Activated T-helper 1 cell treated with anti-CD3 and anti-CD28 coated beads, Interleukin-12 subunit alpha, Interleukin-12 subunit beta, Interleukin-2, Interleukin-4 antibody, amounts not matched to agents 30 ng/mL and 10 ng/mL and 1 ng/mL, durations not matched to agents 14 hours and 24 hours and 36 hours (primary cell): ENCODE data around the gene SLC38A3. TPM values are rescaled to one million over a fixed set of nuclear protein-coding genes. Genes with fewer than 3 reads are reported as not detected.
"Not testable (repeated sequence)": the region's sequence is repeated elsewhere in the genome, so short reads cannot be mapped to it uniquely, and the experiment has no call there.

Source experiments
- DNase-seq: peaks from one replicate; pipeline ENCODE4 v3.0.0; 2021; ENCODE audit warnings: low spot score
- H3K27ac Mint-ChIP-seq: one replicate; pipeline ENCODE4 v1.8.0; 2021; ENCODE audit warnings: mild to moderate bottlenecking, mixed read lengths
- H3K27me3 Mint-ChIP-seq: one replicate; pipeline ENCODE4 v1.8.0; 2022; ENCODE audit warnings: mild to moderate bottlenecking, moderate library complexity, mixed read lengths; ENCODE audit not compliant: insufficient read depth
- H3K36me3 Mint-ChIP-seq: one replicate; pipeline ENCODE4 v1.8.0; 2021; ENCODE audit warnings: low read depth, mixed read lengths
- H3K4me1 Mint-ChIP-seq: one replicate; pipeline ENCODE4 v1.8.0; 2021; ENCODE audit warnings: low read depth, mixed read lengths
- H3K4me3 Mint-ChIP-seq: one replicate; pipeline ENCODE4 v1.8.0; 2021; ENCODE audit warnings: mild to moderate bottlenecking, moderate library complexity, mixed read lengths
- H3K9me3 Mint-ChIP-seq: one replicate; pipeline ENCODE4 v1.8.0; 2021; ENCODE audit warnings: mixed read lengths
- intact Hi-C: fragments of 100-400 bp; cut with micrococcal nuclease; formaldehyde crosslinking; loops from one replicate; pipeline ENCODE4 v1.15.1; 2024
- total RNA-seq: library from RNA; stranded (reverse); gene quantifications from 2 replicates; pipeline ENCODE4 v1.2.3, GENCODE V29; 2022

SLC38A3 gene
- total RNA-seq, 1 donor from 2014 or later: not detected

- no peak for DNase-seq
- intact Hi-C loops: no loop called here
- Mint-ChIP-seq H3K9me3 (no peaks in the 10 kb centered on the region), H3K4me1 (no peaks in the 10 kb centered on the region), H3K27me3 (peaks cover 30% of the 10 kb centered on the region), H3K36me3 (no peaks in the 10 kb centered on the region), H3K4me3 (no peak overlapping the region), H3K27ac (no peak overlapping the region)
Measured at GRCh38 chr3:50202353-50203112, 2.5 kb upstream of the SLC38A3 start.

- Mint-ChIP-seq H3K27me3 (peaks cover 33% of the 10 kb centered on the region), H3K9me3 (no peaks in the 10 kb centered on the region)
- intact Hi-C loops: no loop called here
Measured at GRCh38 chr3:50203113-50203808, 1.8 kb upstream of the SLC38A3 start.

GRCh38 chr3:50203809-50204803, 965 bp upstream of the SLC38A3 start:
- intact Hi-C loops: no loop called here
- DNase-seq: no peak
- Mint-ChIP-seq H3K27me3 (peaks cover 35% of the 10 kb centered on the region), H3K9me3 (no peaks in the 10 kb centered on the region), H3K4me3 (no peak overlapping the region), H3K36me3 (no peaks in the 10 kb centered on the region), H3K4me1 (no peaks in the 10 kb centered on the region), H3K27ac (no peak overlapping the region)

More at GRCh38 chr3:50203113-50203808, 1.8 kb upstream of the SLC38A3 start:
- Mint-ChIP-seq H3K27ac (no peak overlapping the region), H3K36me3 (no peaks in the 10 kb centered on the region), H3K4me1 (no peaks in the 10 kb centered on the region), H3K4me3 (no peak overlapping the region)
- DNase-seq: no peak

- Mint-ChIP-seq H3K27ac (no peak overlapping the region), H3K4me3 (no peak overlapping the region), H3K4me1 (no peaks in the 10 kb centered on the region), H3K36me3 (no peaks in the 10 kb centered on the region), H3K9me3 (no peaks in the 10 kb centered on the region), H3K27me3 (peaks cover 44% of the 10 kb centered on the region)
- no peak for DNase-seq
- intact Hi-C loops: no loop called here
Measured at GRCh38 chr3:50205413-50206276, 574 bp downstream of the SLC38A3 start.

DNA sequence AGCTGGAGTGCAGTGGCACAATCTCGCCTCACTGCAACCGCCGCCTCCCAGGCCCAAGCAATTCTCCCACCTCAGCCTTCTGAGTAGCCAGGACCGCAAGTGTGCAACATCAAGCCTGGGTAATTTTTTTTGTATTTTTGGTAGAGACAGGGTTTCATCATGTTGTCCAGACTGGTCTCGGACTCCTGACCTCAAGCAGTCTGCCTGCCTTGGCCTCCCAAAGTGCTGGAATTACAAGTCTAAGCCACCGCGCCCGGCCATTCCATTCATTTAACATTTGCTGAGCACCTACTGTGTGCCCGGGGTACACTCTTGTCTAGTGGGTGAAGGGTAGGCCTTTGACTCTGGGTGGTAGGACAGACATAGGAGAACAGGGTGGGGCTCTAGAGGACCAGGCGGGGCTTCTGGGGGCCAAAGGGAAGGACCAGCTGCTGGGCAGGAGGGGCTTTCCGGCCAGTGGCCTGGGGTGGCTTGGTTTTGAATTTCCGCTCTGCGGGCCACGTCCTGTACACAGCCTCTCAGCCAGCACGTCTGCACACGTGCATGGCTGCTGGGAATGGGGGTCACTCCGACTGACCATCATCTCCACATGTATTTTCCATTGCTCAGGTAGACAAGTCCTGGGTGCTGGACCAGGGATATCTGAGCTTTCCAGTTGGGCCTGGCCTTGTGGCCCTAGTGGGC, 2.4 kb downstream of the SLC38A3 start:
- intact Hi-C loops: no loop called here
- peaks cover 4% of the 10 kb centered on the region for H3K4me1 Mint-ChIP-seq
- DNase-seq: no peak
- H3K4me3 Mint-ChIP-seq: no peak overlapping the region
- H3K36me3 Mint-ChIP-seq: no peaks in the 10 kb centered on the region
- H3K9me3 Mint-ChIP-seq: no peaks in the 10 kb centered on the region
- peaks cover 40% of the 10 kb centered on the region for H3K27me3 Mint-ChIP-seq
- H3K27ac Mint-ChIP-seq: no peak overlapping the region

- DNase-seq: no peak
Measured at GRCh38 chr3:50208677-50209344, 3.7 kb downstream of the SLC38A3 start.

GRCh38 chr3:50210176-50210509, 5.1 kb downstream of the SLC38A3 start:
- no peaks in the 10 kb centered on the region for H3K9me3 Mint-ChIP-seq
- no peak overlapping the region for H3K4me3 Mint-ChIP-seq
- peaks cover 31% of the 10 kb centered on the region for H3K27me3 Mint-ChIP-seq
- no peaks in the 10 kb centered on the region for H3K36me3 Mint-ChIP-seq
- intact Hi-C loops: loop anchor here (1.0 kb wide), 1 partner anchor 12 kb away; no protein-coding TSS in a partner anchor
- DNase-seq: no peak
- peaks cover 4% of the 10 kb centered on the region for H3K4me1 Mint-ChIP-seq
- H3K27ac Mint-ChIP-seq: no peak overlapping the region

More at GRCh38 chr3:50208677-50209344, 3.7 kb downstream of the SLC38A3 start:
- no peaks in the 10 kb centered on the region for H3K36me3 Mint-ChIP-seq
- intact Hi-C loops: no loop called here
- no peak overlapping the region for H3K4me3 Mint-ChIP-seq
- H3K27ac Mint-ChIP-seq: no peak overlapping the region
- H3K27me3 Mint-ChIP-seq: peaks cover 34% of the 10 kb centered on the region
- H3K4me1 Mint-ChIP-seq: peaks cover 4% of the 10 kb centered on the region
- H3K9me3 Mint-ChIP-seq: no peaks in the 10 kb centered on the region

DNA sequence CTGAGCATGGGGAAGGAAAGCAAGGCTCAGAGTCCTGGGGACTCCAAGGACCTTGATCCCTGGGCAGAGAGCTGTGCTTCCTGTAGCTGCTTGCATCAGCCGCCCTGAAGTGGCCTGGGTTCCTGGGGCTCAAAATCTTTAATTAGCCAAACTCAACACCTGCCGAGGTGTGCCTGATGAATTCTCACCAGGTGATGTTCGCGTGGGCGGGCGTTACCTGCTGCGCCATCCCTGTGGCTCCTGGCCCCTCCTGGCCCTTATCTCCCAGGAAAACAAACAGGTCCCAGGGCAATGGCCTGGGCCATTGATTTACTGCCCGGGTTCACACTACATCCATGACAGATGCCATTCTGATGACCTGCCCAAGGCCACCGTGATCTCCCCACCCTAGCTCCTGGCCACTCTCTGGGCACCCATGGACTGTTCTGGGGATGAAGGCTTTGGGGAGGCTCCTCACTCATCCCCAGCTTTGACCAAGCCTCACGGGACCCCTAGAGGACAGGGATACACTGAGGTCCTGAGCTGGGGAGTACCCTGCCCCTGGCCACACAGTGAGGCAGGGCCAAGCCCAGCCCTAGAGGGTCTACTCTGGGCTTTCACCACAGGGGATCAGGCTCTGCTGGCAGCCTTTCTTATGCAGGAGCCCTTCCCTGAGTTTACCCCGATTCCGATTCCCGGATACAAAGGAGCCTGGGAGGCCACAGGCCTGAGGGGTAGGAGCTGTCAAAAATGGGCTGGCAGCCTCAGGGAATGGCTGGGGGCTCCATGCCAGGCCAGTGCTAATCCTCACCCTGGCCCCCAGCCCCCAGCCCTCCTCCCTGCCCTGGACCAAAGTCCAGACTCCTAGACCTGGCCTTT, 5.7 kb downstream of the SLC38A3 start:
- H3K4me1 Mint-ChIP-seq: peaks cover 4% of the 10 kb centered on the region
- no peaks in the 10 kb centered on the region for H3K9me3 Mint-ChIP-seq
- H3K36me3 Mint-ChIP-seq: no peaks in the 10 kb centered on the region
- H3K27ac Mint-ChIP-seq: no peak overlapping the region
- intact Hi-C loops: loop anchor here (1.0 kb wide), 1 partner anchor 12 kb away; no protein-coding TSS in a partner anchor
- DNase-seq: no peak
- H3K27me3 Mint-ChIP-seq: peaks cover 30% of the 10 kb centered on the region
- H3K4me3 Mint-ChIP-seq: no peak overlapping the region

GRCh38 chr3:50211368-50211717, 6.3 kb downstream of the SLC38A3 start:
- H3K27ac Mint-ChIP-seq, intact Hi-C loops, H3K4me3 Mint-ChIP-seq, H3K4me1 Mint-ChIP-seq, H3K36me3 Mint-ChIP-seq, H3K9me3 Mint-ChIP-seq, DNase-seq: not testable (repeated sequence)
- peaks cover 28% of the 10 kb centered on the region for H3K27me3 Mint-ChIP-seq

- Mint-ChIP-seq H3K4me3 (no peak overlapping the region), H3K27ac (no peak overlapping the region), H3K36me3 (no peaks in the 10 kb centered on the region), H3K9me3 (no peaks in the 10 kb centered on the region), H3K27me3 (peaks cover 22% of the 10 kb centered on the region), H3K4me1 (peaks cover 4% of the 10 kb centered on the region)
- intact Hi-C loops: no loop called here
- no peak for DNase-seq
Measured at GRCh38 chr3:50211930-50212329, 6.9 kb downstream of the SLC38A3 start.

DNA sequence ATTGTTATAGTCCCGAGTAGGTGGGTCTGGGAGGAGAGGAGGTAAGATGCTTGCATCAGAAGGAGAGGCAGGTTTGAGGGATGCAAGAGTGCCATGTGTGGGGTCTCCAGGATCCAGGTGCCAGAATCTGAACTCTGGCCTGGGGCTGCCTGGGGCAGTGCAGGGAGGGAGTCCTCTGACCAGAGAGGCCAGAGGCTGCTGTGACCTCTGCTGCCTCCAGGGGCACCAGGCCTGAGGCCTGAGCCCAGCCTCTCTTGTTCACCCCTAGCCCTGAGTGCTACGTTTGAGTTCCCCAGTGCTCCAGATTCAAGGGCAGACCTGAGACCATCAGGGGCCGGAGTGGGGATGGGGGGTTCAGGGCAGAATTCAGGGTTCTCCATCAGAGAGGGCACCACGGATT, 7.4 kb downstream of the SLC38A3 start:
- H3K27ac Mint-ChIP-seq: no peak overlapping the region
- no peaks in the 10 kb centered on the region for H3K36me3 Mint-ChIP-seq
- intact Hi-C loops: no loop called here

More for the DNA sequence above, 7.4 kb downstream of the SLC38A3 start:
- Mint-ChIP-seq H3K27me3 (peaks cover 16% of the 10 kb centered on the region), H3K9me3 (no peaks in the 10 kb centered on the region), H3K4me3 (no peak overlapping the region), H3K4me1 (peaks cover 4% of the 10 kb centered on the region)
- DNase-seq: no peak
